HCT116 (cell line): ENCODE data around the gene TJP1. TPM values are rescaled to one million over a fixed set of nuclear protein-coding genes. Genes with fewer than 3 reads are reported as not detected.

Experiments
- ATAC-seq: fragments of 200-7000 bp; cut with Tn5 transposase; 2 replicates; pipeline ENCODE4 v1.9.1; 2020; ENCODE audit warnings: mild to moderate bottlenecking, moderate library complexity
- BruUV-seq: library from RNA; stranded (reverse); fragments of 400-500 nt; replicated peaks from 2 replicates; lab custom pipeline; 2021; lab: Mats Ljungman, UMichigan
- CTCF ChIA-PET: fragments of 300-600 bp; sonication (Branson Sonifier 250); formaldehyde crosslinking; loops from one replicate; lab custom pipeline; 2021; ENCODE audit warnings: antibody characterized with exemption; lab: Charles Lee
- POLR2A ChIA-PET: fragments of 300-600, 350-600 bp; sonication (Branson Sonifier 250); formaldehyde crosslinking; loops from one replicate; lab custom pipeline; 2021; ENCODE audit warnings: antibody characterized with exemption; lab: Charles Lee
- RAD21 ChIA-PET, 2 experiments: fragments of 300-600 bp; sonication (Branson Sonifier 250); formaldehyde crosslinking; loops; one replicate each; lab custom pipeline; 2023; ENCODE audit warnings: low total read pairs in 2 of 2; ENCODE audit not compliant: uncharacterized antibody in 2 of 2, unreplicated experiment in 2 of 2, low non-redundant PET in 1 of 2; lab: Charles Lee
- DNase-seq: peaks from one replicate; pipeline ENCODE4 v3.0.0-alpha.2; 2010; ENCODE audit warnings: low read depth, low spot score
- H2AFZ ChIP-seq: fragments of 200-600 bp; shearing (Covaris generic), sonication (generic); 2 replicates; pipeline ENCODE4 v1.6.1; 2017; ENCODE audit warnings: low read depth, mixed run types, mixed read lengths, antibody characterized with exemption, low read length; ENCODE audit not compliant: poor library complexity, severe bottlenecking
- H3K27ac ChIP-seq: 2 replicates; pipeline ENCODE4 v1.5.1; 2012; ENCODE audit warnings: low read depth, low read length
- H3K27me3 ChIP-seq: fragments of 200-600 bp; sonication (generic); 2 replicates; pipeline ENCODE4 v1.6.1; 2016; ENCODE audit warnings: mixed run types, low read length, mixed read lengths; ENCODE audit not compliant: insufficient read depth
- H3K36me3 ChIP-seq, 2 experiments: fragments of 200-500 bp in 1 of 2; fragments of 200-600 bp in 1 of 2; sonication (Bioruptor generic) in 1 of 2; sonication (generic) in 1 of 2; 2 replicates each; pipeline versions ENCODE4 v1.5.1 to v1.6.1; 2014 to 2016; ENCODE audit warnings: low read length in 2 of 2, inconsistent platforms in 1 of 2, mixed read lengths in 1 of 2, mixed run types in 1 of 2; ENCODE audit not compliant: insufficient read depth in 2 of 2, control insufficient read depth in 1 of 2
- H3K4me1 ChIP-seq, 2 experiments: fragments of 200-600 bp in 1 of 2; sonication (generic) in 1 of 2; 2 replicates each; pipeline versions ENCODE4 v1.5.1 to v1.6.1; 2012 to 2017; ENCODE audit warnings: low read length in 2 of 2, inconsistent platforms in 1 of 2, mild to moderate bottlenecking in 1 of 2, mixed read lengths in 1 of 2, mixed run types in 1 of 2, moderate library complexity in 1 of 2; ENCODE audit not compliant: insufficient read depth in 2 of 2, control insufficient read depth in 1 of 2
- H3K4me2 ChIP-seq: fragments of 200-600 bp; sonication (generic); 2 replicates; pipeline ENCODE4 v1.6.1; 2017; ENCODE audit warnings: mixed run types, low read length, mixed read lengths
- H3K4me3 ChIP-seq, 2 experiments: fragments of 200-600 bp in 1 of 2; sonication (generic) in 1 of 2; replicated peaks in 1 of 2; 2 replicates each; pipeline ENCODE4 v1.5.1; 2011 to 2016; ENCODE audit warnings: low read length in 2 of 2, control low read depth in 1 of 2, low read depth in 1 of 2, mild to moderate bottlenecking in 1 of 2, mixed read lengths in 1 of 2, mixed run types in 1 of 2
- H3K79me2 ChIP-seq: fragments of 200-600 bp; sonication (generic); 2 replicates; pipeline ENCODE4 v1.6.1; 2017; ENCODE audit warnings: mild to moderate bottlenecking, mixed run types, low read length, moderate library complexity, mixed read lengths; ENCODE audit not compliant: insufficient read depth
- H3K9ac ChIP-seq: fragments of 200-600 bp; sonication (generic); 2 replicates; pipeline ENCODE4 v1.6.1; 2016; ENCODE audit warnings: low read length, mixed read lengths
- H3K9me2 ChIP-seq: fragments of 200-600 bp; sonication (generic), shearing (Covaris generic); 2 replicates; pipeline ENCODE4 v1.6.1; 2017; ENCODE audit warnings: mixed run types, mild to moderate bottlenecking, moderate library complexity; ENCODE audit not compliant: insufficient read depth
- H3K9me3 ChIP-seq, 2 experiments: fragments of 200-500 bp in 1 of 2; fragments of 200-600 bp in 1 of 2; sonication (Bioruptor generic) in 1 of 2; sonication (generic) in 1 of 2; 2 replicates each; pipeline ENCODE4 v1.6.1; 2014 to 2017; ENCODE audit warnings: low read length in 2 of 2, mixed read lengths in 2 of 2, inconsistent platforms in 1 of 2, low read depth in 1 of 2, mild to moderate bottlenecking in 1 of 2, mixed run types in 1 of 2, moderate library complexity in 1 of 2; ENCODE audit not compliant: control insufficient read depth in 1 of 2, insufficient read depth in 1 of 2
- H4K20me1 ChIP-seq: fragments of 200-600 bp; sonication (generic), shearing (Covaris generic); 2 replicates; pipeline ENCODE4 v1.6.1; 2017; ENCODE audit warnings: mixed run types, mild to moderate bottlenecking, moderate library complexity; ENCODE audit not compliant: insufficient read depth
- CBX3 ChIP-seq: IDR thresholded peaks from 2 replicates; pipeline ENCODE4 v1.6.1; 2012; ENCODE audit warnings: low read depth
- CTCF ChIP-seq, 3 experiments: fragments of 200-600 bp in 1 of 3; sonication (generic) in 1 of 3; IDR thresholded peaks in 2 of 3; conservative IDR thresholded peaks in 1 of 3; 2 replicates each; pipeline ENCODE4 v1.5.1; 2012 to 2017; ENCODE audit warnings: low read depth in 2 of 3, low read length in 2 of 3, antibody characterized with exemption in 1 of 3, borderline replicate concordance in 1 of 3, control low read depth in 1 of 3, mild to moderate bottlenecking in 1 of 3, mixed read lengths in 1 of 3, mixed run types in 1 of 3, moderate library complexity in 1 of 3; ENCODE audit not compliant: insufficient read depth in 1 of 3
- EGR1 ChIP-seq: IDR thresholded peaks from 2 replicates; pipeline ENCODE4 v1.6.1; 2012; ENCODE audit warnings: low read depth
- EZH2 ChIP-seq: fragments of 200-600 bp; sonication (generic); IDR thresholded peaks from 2 replicates; pipeline ENCODE4 v1.6.1; 2017; ENCODE audit warnings: antibody characterized with exemption, mixed run types
- FOSL1 ChIP-seq: IDR thresholded peaks from 2 replicates; pipeline ENCODE4 v1.6.1; 2012; ENCODE audit warnings: low read depth
- POLR2AphosphoS5 ChIP-seq: IDR thresholded peaks from 2 replicates; pipeline ENCODE4 v1.6.1; 2011; ENCODE audit warnings: mild to moderate bottlenecking, low read depth, low read length, moderate library complexity
- RAD21 ChIP-seq: IDR thresholded peaks from 2 replicates; pipeline ENCODE4 v1.6.1; 2012; ENCODE audit warnings: low read depth, mild to moderate bottlenecking
- SIN3A ChIP-seq: IDR thresholded peaks from 2 replicates; pipeline ENCODE4 v1.6.1; 2012; ENCODE audit warnings: low read depth
- intact Hi-C: fragments of 100-400 bp; cut with micrococcal nuclease; formaldehyde crosslinking; loops from 2 replicates; pipeline ENCODE4 v1.10.0; 2022
- total RNA-seq: library from RNA; stranded (reverse); gene quantifications from one replicate; pipeline ENCODE4 v1.2.1, GENCODE V29; 2021; ENCODE audit not compliant: unreplicated experiment
- TF ChIP-seq, protein P1 (sequence below): IDR thresholded peaks from 2 replicates; pipeline ENCODE4 v1.6.1; 2012

The TJP1 gene
- total RNA-seq, 1 experiment from 2014 or later: 83.6 TPM

DNA sequence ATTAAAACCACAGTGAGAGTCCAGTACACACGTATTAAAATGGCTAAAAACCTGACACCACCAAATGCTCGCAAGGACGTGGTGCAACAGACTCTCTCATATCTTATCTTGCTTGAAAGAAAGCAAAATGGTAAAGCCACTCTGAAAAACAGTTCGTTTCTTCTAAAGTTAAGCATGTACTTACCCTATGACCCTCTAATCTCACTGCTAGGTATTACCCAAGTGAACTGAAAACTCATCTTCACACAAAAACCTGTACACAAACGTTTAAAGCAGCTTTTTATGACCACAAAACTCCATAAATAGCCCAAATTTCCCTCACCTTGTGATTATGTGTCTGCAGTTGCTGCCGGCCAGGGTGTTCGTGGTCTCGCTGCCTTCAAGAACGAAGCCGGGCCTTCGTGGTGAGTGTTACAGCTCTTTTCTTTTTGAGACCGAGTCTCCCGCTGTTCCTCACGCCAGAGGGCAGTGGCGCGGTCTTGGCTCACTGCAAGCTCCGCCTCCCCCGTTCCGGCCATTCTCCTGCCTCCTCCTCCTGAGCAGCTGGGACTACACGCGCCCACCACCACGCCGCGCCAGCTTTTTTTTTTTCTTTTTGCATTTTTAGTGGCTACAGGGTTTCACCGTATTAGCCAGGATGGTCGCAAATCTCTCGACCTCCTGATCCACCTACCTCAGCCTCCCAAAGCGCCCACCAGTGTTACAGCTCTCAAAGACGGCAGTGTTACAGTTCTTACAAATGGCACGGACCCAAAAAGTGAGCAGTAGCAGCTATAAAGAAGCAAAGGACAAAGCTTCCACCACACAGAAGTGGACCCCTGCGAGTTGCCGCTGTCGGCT, 165.4 kb downstream of the TJP1 start:
- intact Hi-C loops: loop anchor here (2.0 kb wide), 1 partner anchor 374 kb away; no protein-coding TSS in a partner anchor
- POLR2A ChIA-PET: no interaction called here
- peak; percentile 74 for DNase-seq
- H3K4me2 ChIP-seq: peak overlapping the region; percentile 69
- peak overlapping the region; percentile 27 to 54 for H3K4me3 ChIP-seq
- TF ChIP-seq RAD21 (peak; percentile 27; the same call in 1 of the 2 replicates), EGR1 (no peak), POLR2AphosphoS5 (0 out of 2 replicates have a peak, but pooled peaks have one; percentile 23), EZH2 (no peak), FOSL1 (no peak), CBX3 (0 out of 2 replicates have a peak, but pooled peaks have one; percentile 43), SIN3A (no peak), CTCF (IDR thresholded peaks at IDR 0.05 in 2 of 3, conservative IDR thresholded peaks at IDR 0.05 in 1 of 3; ENCODE audit: borderline replicate concordance in 1 of 3, insufficient read depth in 1 of 3, low read depth in 2 of 3, low read length in 2 of 3) (peak; percentile 28 to 58 (median 48); a peak in 5 of 6 replicates)
- TF ChIP-seq, protein P1, sequence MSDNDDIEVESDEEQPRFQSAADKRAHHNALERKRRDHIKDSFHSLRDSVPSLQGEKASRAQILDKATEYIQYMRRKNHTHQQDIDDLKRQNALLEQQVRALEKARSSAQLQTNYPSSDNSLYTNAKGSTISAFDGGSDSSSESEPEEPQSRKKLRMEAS: peak; percentile 44
- no peaks in the 10 kb centered on the region for H3K9me3 ChIP-seq
- 0 out of 2 replicates have a peak overlapping the region, but pooled peaks have one; percentile 21 for H3K9ac ChIP-seq
- no peaks in the 10 kb centered on the region for H3K79me2 ChIP-seq
- RAD21 ChIA-PET: interaction anchor here in 1 of 2 experiments (0.6 to 0.8 kb wide), 3 partner anchors 269 to 517 kb away, joined by 3 to 4 read pairs (median 3); no protein-coding TSS in a partner anchor
- TSS peak; percentile 47 for BruUV-seq
- no peaks in the 10 kb centered on the region for H4K20me1 ChIP-seq
- CTCF ChIA-PET: interaction anchor here (0.6 to 1.9 kb wide), 11 partner anchors 17 to 555 kb away, joined by 3 to 13 read pairs (median 4); no protein-coding TSS in a partner anchor
- no peaks in the 10 kb centered on the region for H3K27me3 ChIP-seq
- peak overlapping the region; percentile 91 for H2AFZ ChIP-seq
- H3K4me1 ChIP-seq: peaks cover 3 to 10% of the 10 kb centered on the region in 2 experiments; a peak in 3 of 4 replicates
- no peaks in the 10 kb centered on the region for H3K36me3 ChIP-seq
- peak; percentile 99 for ATAC-seq
- no peaks in the 10 kb centered on the region for H3K9me2 ChIP-seq
- no peak overlapping the region for H3K27ac ChIP-seq
